NCI-H1417 (cell line): Measurements from ENCODE around the gene PLAU.
A peak's percentile ranks its signal among the peaks of the same experiment; 100 is the strongest.
"Not testable (repeated sequence)": the region's sequence is repeated elsewhere in the genome, so short reads cannot be mapped to it uniquely, and the experiment has no call there.

Experiments used
- DNase-seq, 3 experiments: peaks; one replicate each; lab custom pipeline; 2025; lab: John Stamatoyannopoulos, UW

Gene PLAU

DNA sequence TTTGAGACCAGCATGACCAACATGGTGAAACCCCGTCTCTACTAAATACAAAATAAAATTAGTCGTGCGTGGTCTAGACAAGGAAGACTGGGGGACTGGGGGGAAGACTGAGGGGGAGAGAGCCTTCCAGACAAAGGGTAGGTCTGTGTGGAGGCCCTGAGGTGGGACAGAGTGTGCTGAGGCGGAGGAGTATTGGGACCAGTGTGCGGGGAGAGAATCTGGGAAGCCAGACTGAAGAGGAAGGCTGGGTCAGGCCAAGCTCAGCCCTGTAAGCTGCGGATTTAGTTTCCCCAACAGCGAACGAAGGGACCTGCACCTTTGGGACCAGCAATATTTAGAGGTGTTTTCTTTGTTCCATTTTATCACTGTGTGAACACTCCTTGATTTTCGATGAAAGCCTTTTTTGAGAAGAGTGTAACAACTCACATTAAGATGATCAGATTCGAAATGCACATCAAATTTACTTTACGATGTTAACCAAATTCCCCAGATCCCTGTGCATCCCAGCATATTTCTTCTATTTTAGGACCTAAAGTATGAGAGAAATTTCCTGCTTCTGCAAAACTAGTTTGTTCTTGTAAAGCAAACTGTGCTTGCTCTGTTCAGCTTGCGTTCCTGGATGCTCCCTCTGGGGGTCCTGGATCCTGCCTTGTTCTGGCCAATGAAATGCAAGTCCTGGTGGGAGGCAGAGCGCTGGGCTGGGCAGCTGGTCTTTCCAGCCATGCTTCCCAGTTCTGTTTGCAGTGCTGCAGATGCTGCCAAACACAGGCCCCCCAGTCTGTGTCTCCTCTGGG lies 39.4 kb downstream of the PLAU start:
- DNase-seq, result peak in 1 of 3 experiments; percentile 11

DNA sequence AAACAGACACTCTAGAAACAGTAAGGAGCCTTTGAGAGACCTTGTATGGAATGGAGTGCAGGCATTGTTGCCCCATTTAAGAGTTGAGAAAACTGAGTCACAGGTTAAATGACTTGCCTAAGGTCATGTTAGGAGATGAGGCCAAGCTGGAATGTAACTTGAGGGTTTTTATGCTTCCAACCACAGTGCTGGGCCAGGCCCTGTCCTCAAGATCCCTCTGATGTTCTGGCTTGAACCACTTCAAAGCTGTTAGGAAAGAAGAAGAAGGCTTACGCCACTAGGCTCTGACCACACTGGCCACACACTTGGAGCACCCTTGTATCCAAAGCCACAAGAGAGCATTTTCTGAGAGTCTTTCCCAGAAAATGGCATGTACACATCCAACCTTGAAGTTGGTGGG lies 42.7 kb downstream of the PLAU start:
- no peak for DNase-seq

DNA sequence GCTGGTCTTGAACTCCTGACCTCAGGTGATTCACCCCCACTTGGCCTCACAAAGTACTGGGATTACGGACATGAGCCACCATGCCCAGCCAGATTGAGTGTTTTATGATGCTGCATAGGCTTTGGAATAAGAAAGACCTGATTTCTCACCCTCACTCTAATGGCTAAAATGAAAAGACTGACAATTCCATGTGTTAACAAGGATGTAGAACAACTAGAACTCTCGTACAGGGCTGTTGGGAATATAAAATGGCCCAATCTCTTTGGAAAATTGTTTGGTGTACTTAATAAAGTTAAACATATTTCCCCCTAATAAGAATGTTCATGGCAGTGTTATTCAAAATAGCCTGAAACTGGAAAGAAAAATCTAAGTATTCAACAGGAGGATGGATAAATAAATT lies 43.8 kb downstream of the PLAU start:
- no peak for DNase-seq

DNA sequence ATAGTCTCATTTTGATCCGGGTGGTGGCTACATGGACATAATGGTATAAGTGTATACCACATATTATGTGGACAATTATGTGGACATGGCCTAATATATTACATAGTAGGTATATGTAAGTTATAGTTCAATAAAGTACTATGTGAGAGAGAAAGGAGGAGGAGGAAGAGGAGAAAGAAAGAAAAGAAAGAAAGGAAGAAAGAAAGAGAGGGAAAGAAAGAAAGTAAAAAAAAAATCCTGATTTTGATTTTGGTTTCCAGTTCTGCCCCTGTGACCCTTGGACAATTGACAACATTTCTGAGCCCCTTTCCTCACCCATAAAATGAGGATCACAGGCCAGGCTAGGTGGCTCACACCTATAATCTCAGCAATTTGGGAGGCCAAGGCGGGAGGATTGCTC lies 44.8 kb downstream of the PLAU start:
- no peak for DNase-seq

DNA sequence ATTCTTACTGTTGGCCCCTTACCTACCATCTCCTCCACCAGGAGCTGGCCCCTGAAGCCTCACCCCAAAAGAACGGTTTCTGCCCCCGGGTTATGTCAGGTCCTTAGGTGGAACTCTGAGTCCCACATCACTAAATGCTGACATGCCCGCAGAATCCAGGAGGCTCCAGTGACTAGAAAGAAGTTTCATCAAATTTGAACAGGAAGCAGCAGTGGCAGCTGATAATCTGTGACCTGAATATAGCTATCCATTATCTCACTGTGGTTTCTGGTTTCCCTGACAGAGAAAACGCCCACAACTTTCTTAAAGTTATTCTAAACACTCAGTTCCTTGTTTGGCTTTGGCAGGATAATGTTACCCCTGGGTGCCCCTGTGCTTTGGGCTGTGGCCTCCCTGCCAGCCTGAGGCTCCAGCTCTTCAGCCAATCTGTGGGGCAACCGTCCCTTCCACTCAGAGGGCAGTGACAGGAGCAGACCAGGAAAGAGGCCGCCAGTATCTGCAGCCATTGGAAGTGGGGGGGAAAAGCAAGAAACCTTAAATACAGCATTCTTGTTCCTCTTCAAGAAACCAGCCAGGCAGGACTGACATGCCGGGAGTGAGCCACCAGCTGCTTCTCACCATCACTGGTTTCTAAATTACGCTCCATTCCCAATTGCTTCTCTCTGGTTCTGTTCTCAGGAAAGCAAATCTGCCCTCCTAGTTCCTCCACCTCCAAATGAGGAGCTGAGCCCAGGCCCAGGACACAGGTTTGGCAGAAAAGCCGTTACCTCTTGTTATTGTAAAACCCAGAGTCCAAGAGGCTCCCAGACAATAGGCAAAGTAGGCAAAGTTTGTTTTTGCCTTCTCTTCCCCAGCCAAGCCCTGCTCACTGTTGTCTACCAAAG lies 45.8 kb downstream of the PLAU start:
- DNase-seq, result no peak

DNA sequence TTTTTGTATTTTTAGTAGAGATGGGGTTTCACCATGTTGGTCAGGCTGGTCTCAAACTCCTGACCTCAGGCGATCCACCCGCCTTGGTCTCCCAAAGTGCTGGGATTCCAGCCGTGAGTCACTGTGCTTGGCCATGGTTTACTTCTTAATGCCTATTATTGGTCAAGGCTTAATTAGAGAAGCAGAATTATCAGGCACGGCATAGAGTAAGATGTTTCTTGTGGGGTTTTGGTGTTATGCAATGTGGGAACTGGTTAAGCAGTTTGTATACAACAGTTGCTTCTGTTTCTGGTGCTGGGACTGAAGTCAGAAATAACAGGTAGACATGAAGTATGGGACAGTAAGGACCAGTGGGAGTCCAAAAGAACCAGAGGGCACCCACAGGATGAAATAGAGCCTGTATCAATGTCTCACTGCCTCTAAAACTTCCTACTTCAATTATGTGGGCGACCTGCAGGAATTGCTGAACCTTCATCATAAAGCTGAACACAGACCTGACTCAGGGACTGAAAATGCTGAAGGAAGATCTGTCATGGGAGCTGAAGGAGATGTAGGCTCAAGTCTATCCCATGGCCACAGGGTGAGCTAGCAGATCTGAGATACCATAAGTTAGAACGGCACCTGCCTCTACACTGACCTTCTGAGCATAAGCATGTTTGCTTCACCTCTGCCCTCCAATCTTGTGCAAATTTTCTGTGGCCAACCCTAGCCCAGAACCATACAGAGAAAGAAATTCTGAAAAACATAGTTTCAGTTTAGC lies 48.7 kb downstream of the PLAU start:
- no peak for DNase-seq

DNA sequence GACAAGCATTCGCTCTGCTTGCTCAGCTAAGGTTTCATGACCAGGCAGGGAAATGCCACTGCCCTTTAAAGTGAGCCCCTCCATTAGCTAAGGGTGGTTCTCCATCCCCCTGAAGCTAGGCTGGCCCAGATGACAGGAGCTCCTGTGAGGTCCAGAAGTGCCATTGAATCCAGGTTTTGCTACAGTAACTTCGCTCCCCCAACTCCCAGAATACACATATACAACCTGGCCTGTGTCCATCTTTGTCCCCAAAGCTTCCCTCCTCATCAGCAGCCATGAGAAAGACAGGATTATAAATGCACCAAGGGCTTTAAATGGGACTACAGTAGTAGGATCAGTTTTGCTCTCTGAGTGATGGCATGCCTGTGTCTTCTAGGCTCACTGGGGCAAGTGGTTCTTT lies 51.5 kb downstream of the PLAU start:
- DNase-seq, result no peak

DNA sequence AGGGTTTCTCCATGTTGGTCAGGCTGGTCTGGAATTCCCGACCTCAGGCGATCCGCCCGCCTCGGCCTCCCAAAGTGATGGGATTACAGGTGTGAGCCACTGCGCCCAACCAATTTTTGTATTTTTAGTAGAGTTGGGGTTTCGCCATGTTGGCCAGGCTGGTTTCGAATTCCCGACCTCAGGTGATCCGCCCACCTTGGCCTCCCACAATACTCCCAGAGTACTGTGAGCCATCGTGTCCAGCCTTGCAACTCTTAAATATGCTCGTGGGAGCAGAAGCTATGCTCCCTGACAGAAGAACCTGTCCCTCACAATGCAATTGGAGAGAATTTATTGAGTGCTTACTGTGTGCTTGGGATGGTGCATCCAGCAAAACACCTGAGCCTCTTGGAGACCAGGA lies 52.6 kb downstream of the PLAU start:
- DNase-seq, result not testable (repeated sequence)

DNA sequence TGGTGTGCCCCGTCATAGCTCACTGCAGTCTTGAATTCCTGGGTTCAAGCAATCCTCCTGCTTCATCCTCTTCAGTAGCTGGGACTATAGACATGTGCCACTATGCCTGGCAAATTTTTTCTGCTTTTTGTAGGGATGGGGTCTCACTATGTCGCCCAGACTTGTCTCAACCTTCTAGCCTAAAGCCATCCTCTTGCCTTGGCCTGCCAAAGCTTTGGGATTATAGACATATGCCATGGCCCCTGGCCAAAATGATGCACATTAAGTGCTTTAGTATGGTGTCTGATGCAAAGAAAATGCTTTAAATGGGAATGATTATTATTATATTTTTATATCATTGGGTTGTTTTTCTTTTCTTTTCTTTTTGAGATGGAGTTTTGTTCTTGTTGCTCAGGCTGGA lies 53.8 kb downstream of the PLAU start:
- DNase-seq, result no peak

DNA sequence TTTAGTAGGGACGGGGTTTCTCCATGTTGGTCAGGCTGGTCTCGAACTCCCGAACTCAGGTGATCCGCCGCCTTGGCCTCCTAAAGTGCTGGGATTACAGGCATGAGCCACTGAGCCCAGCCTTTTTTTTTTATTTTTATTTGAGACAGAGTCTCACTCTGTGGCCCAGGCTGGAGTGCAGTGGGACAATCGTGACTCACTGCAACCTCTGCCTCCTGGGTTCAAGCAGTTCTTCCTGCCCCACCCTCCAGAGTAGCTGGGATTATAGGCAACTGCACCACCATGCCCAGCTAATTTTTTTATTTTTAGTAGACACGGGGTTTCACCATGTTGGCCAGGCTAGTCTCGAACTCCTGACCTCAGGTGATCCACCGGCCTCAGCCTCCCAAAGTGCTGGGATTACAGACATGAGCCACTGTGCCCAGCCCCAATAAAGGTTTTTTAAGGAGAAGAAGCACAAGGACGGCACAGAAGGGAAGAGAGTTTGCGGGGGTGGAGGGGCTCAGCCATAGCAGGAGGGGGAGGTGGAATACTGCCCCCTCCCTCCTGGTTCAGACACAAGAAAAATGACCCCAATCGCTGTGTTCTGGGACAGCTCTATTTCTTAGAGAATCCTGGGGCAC lies 54.4 kb downstream of the PLAU start:
- not testable (repeated sequence) for DNase-seq

DNA sequence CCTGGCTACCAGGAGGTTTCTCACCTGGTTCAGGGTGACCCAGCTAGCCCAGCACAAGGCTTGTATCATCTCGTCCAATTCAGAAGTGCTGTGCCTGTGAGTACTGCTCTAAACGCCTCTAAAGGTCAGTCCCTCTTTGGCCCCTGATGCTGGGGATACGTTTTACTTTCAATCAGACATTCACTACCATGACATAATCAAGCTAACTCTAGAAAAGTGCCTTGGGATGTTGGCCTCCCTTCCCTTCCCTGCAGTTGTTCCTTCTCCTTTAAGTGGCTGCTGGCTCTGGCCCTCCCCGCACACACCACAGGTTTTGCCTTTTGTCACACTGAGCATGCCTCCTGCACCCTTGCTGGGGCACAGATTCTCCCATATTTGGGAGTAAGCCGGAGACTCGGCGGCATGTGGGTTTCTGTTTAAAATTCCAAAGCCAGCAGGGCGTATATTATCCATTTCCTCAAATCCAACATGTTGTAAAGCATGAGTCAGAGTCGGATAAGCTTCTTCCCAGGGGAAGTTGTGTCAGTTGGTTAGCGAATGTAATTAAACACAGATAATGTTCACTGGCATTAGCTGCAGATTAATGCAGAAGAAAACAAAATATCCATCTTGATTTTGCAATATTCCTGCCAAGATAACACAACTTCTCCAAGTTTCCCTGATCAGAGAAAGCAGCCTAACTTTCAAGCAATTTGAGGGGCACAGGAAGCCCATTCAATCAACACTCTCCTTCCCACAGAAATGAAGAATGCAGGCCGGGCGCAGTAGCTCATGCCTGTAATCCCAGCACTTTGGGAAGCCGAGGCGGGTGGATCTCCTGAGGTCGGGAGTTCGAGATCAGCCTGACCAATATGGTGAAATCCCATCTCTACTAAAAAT lies 55.2 kb downstream of the PLAU start:
- peak in 1 of 3 experiments; percentile 6 for DNase-seq

DNA sequence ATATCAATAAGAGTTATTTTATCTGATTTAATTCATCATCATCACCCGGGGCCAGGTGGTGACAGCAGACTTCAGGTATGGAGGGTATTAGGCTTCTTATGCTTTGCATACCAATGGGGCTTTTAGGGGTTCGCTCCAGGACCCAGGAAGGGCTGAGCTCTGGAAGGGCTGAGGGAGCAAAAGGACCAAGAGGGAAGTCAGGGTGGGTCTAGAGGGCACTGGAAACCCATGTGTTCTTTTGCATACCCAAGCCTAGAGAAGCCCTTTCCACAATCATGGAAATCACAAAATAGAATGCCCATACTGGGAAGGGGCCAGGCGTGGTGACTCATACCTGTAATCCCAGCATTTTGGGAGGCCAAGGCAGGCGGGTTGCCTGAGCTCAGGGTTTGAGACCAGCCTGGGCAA lies 56.1 kb downstream of the PLAU start:
- DNase-seq, result no peak
